HG02798 (cell line): ENCODE results near the gene URB1.
"Not testable (repeated sequence)": the region's sequence is repeated elsewhere in the genome, so short reads cannot be mapped to it uniquely, and the experiment has no call there.

Experiments used
- ATAC-seq: cut with Tn5 transposase; IDR thresholded peaks from one replicate; pipeline ENCODE4 v1.9.1; 2021; ENCODE audit warnings: mild to moderate bottlenecking; ENCODE audit not compliant: unreplicated experiment, poor library complexity

The URB1 gene

GRCh38 chr21:32392880-32393676 is at the start of gene URB1:
TSS of gene URB1 (minus strand) at chr21:32393012. CDS start at chr21:32392910, 102 bp downstream.
- ATAC-seq = peak; percentile 99

GRCh38 chr21:32437729-32438128 is 44.9 kb upstream of the URB1 start:
- no peak for ATAC-seq

GRCh38 chr21:32432982-32433660 is 40.3 kb upstream of the URB1 start:
- ATAC-seq = not testable (repeated sequence)

GRCh38 chr21:32427958-32428623 is 35.3 kb upstream of the URB1 start:
- no peak for ATAC-seq

- ATAC-seq = no peak
Observed at GRCh38 chr21:32426592-32427051, 33.8 kb upstream of the URB1 start.

GRCh38 chr21:32426066-32426465 is 33.3 kb upstream of the URB1 start:
- ATAC-seq = no peak

- ATAC-seq = no peak
Observed at GRCh38 chr21:32425628-32426027, 32.8 kb upstream of the URB1 start.

- no peak for ATAC-seq
Observed at GRCh38 chr21:32424674-32425073, 31.9 kb upstream of the URB1 start.

- ATAC-seq = no peak
Observed at GRCh38 chr21:32424191-32424535, 31.4 kb upstream of the URB1 start.

- no peak for ATAC-seq
Observed at GRCh38 chr21:32423320-32424190, 30.7 kb upstream of the URB1 start.

GRCh38 chr21:32422064-32422463 is 29.3 kb upstream of the URB1 start:
- no peak for ATAC-seq

- ATAC-seq = no peak
Observed at GRCh38 chr21:32418146-32418545, 25.3 kb upstream of the URB1 start.

- ATAC-seq = no peak
Observed at GRCh38 chr21:32415451-32416398, 22.9 kb upstream of the URB1 start.

GRCh38 chr21:32414579-32415358 is 22.0 kb upstream of the URB1 start:
- no peak for ATAC-seq

GRCh38 chr21:32413697-32414578 is 21.1 kb upstream of the URB1 start:
- no peak for ATAC-seq

- no peak for ATAC-seq
Observed at GRCh38 chr21:32413015-32413504, 20.2 kb upstream of the URB1 start.
